SIG-M5 treated with dmso at 0.1 percent for 504 hours (cell line): ENCODE measurements around the gene DUS3L.

ENCODE experiments used
- DNase-seq: peaks from one replicate; lab custom pipeline; 2025; ENCODE audit not compliant: unreplicated experiment; lab: John Stamatoyannopoulos, UW

DUS3L gene

GRCh38 chr19:5822181-5822844, 31.4 kb upstream of the DUS3L start:
- DNase-seq, result no peak

DNA sequence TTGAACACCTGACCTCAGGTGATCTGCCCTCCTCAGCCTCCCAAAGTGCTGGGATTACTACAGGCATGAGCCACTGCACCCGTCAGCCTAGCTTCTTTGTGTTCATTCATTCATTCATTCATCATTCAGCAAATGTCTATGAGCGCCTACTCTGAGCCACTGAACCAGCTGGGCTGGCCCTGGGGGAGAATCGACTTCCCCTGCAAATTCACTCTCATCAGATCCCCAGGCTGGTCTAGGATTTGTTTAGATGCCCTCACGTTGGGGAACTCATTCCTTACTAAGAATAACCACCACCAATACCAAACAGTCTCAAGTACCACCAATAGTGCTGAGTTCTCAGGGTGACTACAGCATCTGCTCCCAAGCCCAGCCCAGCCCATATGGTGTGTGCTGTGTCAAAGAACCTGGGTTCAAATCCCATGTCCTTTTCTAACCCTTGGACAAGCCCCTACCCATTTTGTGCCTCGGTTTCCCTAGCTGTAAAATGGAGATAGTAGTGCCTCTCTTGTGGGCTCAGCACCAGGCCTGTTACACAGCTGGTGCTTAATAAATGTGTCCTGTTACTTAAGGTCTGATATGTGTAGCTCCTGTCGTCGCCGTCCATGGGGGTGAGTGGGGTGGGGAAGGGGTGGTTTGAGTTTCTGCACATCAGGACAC, 30.7 kb upstream of the DUS3L start:
- DNase-seq, result no peak

DNA sequence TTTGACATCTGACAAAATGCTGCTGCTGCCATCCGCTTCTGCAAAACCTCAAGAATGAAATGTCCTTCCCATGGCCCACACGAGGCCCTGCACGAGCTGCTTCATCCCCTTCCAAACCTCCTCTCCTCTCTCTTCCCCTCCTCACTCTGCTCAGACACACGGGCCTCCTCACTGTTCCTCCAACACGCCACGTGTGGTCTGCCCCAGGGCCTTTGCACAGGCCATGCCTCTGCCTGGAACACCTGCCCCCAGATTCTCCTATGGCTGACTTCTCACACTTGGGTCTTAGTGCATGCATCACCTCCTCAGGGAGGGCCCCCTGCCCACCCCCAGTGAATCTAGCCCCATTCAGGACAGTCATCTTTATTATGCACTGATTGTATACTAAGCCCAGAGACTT, 29.8 kb upstream of the DUS3L start:
- no peak for DNase-seq

DNA sequence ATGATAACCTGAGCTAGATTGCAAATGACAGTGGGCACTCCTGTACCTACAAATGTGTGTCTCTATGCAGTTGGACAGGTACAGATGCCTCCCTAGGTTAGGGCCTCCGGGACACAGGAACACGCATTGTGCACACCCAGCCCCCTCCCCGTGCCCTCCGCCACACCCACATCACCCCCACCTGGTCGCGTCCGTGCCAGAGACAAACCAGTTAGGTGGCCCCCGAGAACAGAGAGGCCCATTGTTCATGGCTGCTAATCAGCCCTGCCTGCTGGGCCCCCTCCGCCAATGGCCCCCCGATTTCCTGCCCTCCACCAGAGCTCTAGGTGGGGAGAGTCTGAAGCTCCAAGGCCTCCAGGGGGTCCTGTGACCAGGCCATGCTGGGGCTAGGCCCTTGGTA, 27.6 kb upstream of the DUS3L start:
- no peak for DNase-seq

DNA sequence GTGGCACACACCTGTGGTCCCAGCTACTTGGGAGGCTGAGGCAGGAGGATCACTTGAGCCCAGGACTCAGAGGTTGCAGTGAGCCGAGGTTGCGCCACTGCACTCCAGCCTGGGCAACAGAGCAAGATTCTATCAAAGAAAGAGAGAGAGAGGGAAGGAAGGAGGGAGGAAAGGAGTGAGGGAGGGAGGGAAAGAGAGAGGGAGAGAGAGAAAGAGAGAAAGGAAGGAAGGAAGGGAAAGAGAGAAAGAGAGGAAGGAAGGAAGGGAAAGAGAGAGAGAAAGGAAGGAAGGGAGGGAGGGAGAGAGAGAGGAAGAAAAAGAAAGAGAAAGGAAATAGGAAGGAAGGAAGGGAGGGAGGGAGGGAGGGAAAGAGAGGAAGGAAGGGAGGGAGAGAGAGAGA, 26.3 kb upstream of the DUS3L start:
- no peak for DNase-seq

DNA sequence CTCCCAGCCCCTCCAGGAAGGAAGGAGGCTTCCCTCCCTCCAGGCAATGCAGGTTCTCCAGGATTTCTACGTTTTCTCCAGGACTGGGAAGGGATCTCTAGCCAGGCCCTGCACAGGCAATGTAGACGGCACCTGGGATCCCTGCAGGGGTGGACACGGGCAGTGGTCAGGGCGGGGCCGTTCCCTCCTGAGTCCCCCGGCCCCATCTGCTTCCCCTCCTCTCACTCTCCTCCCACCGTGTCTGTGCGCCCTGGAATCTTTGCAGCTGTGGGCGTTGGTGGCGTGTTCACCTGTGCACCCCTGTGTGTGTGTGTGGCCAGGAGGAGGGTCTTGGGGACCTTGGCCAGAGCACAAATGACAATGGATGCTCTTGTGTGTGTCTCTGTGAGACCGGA, 23.9 kb upstream of the DUS3L start:
- DNase-seq, result no peak

DNA sequence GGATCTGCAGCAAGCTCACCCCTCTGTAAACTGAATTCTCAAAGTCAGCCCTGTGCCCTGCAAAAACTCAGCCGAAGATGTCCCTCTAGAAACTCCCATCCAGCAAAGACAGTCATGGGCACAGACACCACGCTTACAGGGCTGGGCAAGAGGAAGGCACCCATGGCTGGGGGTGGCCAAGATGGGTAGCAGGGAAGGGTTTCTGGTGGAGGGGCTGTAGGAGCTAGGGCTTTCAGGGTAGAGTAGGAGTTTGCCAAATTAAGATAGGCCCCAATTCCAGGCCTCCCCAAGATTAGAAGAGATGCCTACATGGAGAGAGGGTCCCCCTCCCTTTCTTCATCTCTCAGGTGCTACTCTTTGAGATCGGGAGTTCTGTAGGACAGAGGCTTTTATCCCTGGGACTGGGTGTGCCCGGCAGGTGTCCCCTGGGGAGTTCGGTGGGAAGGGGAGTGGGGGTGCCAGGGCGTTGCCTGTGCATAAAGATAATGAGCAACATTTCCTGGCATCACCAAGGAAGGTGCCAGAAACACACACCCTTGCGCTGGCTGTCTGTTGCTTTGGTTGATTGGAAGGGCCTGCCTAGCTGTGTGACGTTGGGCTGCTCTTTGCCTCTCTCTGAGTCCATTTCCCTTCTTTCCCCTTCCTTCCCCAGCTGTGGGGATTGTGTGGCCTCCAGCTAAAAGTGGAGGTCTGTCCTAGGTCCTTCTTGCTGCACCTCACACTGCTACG, 23.3 kb upstream of the DUS3L start:
- no peak for DNase-seq

GRCh38 chr19:5811117-5811516, 20.2 kb upstream of the DUS3L start:
- DNase-seq, result no peak

- no peak for DNase-seq
Observed at GRCh38 chr19:5809469-5809868, 18.5 kb upstream of the DUS3L start.

DNA sequence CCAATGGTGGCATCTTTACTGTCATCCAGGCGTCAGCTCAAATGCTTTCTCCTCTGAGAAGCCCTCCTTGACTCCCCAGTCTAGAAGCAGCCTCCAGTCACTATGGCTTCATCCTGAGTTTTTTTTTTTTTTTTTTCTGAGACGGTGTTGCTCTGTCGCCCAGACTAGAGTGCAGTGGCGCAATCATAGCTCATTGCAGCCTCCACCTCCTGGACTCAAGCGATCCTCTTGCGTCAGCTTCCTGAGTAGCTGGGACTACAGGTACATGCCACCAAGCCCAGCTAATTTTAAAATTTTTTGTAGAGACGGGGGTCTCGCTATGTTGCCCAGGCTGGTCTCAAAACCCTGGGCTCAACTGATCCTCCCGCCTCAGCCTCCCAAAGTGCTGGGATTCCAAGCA, 18.1 kb upstream of the DUS3L start:
- DNase-seq, result peak; percentile 50

DNA sequence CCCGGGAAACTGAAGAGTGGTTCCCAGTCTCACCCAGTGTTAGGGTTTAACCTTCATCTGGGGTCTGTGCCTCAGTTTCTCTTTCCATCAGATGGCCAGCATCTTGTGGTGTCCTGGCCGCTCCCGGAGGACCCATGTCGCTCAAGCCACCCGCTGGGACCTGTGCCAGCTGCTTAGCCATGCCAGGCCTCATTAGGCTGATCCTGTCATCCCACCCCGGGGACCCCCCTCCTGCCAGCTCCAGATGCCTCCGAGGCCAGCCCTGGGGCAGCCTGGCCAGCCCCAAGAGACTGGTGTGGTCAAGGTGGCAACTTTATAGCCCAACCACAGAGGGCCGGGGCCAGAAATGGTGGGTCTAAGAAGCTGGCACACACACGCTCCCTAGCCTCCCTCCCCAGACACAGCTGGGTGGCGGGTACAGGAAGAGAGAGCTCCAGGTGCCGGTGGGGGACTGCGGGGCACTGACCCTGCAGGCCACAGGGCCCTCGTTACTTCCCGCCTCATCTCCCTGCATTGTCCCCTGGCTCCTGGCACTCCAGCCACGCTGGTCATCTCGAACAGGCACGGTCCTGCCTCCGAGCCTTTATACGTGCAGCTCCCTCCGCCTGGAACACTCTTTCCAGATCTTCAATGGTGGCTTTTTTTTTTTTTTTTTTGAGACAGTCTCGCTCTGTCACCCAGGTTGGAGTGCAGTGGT, 17.3 kb upstream of the DUS3L start:
- DNase-seq, result no peak

DNA sequence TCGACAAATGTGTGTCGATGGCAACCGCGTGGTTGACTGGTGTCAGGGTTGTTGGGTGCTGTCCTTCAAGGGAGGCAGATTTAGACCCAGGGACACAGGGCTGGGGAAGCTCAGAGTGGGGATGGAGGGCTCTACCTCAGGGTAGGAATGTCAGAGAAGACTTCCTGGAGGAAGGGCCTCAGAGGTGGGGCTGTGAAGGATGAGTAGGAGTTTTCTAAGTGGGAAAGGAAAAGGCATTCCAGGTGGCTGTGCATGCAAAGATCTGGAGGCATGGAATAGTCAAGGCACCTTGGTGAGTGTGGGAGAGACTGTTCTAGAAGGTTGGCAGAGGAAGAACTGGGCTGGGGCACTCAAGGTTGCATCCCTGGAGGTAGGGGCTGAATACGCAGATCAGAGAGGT, 15.9 kb upstream of the DUS3L start:
- no peak for DNase-seq

GRCh38 chr19:5806133-5806489, 15.1 kb upstream of the DUS3L start:
- DNase-seq, result no peak

DNA sequence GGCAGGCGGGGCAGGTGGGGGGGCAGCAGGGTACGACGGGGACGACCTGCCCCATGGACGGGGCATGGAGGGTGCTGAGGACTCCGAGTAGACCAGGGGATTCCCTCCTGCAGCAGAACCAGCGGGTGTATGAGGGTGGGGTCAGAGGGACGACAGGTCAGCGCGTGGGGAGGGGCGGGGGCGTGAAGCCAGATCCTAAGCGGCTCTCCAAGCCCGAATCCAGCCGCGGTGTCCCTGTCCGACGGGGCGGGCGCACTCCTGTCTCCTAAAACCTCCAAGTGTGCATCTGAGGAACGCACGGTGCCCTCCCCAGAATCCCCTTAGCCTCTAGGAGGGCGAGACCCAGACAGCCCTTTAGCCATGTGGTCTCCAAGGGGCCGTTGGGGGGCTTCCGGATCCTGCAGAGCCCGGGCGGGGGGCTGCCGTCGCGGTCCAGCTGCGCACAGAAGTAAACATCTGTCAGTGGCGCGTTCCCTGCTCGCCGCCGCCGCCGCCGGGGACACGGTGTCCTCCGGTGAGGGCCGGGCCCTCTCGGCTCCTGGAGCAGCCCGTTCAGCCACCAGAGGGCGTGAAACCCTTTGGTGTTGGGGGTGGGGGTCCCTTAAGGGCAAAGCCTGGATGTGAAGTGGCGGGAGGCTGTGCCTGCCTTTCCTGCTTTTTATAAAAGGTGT, 14.6 kb upstream of the DUS3L start:
- DNase-seq, result peak; percentile 50

DNA sequence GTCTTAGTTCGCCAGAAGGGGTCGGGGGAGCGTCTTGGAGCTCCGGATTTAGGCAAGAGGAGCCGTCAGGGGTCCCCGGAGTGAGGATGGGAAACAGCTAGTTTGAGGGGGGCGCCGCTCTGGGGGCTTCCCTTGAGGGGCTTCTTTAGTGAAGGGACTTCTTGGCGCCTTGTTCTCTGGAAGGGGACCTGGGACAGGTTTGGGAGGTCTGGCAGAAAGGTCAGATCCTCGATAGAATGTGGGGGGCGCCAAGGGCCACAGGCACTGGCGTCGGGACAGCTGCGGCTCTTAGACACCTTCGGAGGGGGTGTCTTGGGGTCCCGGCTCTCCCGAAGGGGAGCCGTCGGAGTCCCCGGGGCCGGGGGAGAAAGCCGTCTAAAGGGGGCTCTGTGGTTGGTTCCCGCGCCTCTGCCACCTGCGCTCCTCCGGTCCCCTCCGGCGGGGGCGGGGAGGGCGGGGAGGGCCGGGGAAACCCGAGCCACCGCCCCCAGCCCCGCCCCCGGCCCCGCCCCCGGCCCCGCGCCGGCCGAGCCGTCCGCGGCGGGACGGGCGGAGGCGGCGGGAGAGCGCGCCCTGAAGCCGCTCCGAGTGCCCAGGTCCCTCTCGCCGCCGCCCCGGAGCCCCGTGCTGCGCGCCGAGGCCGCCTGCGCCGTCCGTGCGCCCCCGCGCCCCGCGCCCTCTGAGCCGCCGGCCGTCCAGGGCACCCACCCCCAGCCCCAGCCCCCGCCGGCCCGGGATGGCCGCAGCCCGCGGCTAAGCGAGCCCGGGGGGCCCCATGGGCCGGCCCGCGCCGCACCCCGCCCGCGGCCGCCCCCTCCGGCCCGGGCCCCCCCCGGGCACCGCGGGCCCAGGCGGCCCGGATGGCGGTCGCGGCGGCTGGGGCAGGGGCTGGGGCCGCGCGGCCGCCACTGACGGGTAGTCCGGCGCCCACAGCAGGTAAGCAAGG, 13.8 kb upstream of the DUS3L start, which contains the start of gene NRTN:
Gene NRTN (plus strand): TSS at position 552 of the 946 bp plus-strand sequence. CDS start 19,099 bp downstream, outside the sequence.
- DNase-seq, result no peak

- peak; percentile 85 for DNase-seq
Observed at GRCh38 chr19:5803752-5804515, 13.0 kb upstream of the DUS3L start.

DNA sequence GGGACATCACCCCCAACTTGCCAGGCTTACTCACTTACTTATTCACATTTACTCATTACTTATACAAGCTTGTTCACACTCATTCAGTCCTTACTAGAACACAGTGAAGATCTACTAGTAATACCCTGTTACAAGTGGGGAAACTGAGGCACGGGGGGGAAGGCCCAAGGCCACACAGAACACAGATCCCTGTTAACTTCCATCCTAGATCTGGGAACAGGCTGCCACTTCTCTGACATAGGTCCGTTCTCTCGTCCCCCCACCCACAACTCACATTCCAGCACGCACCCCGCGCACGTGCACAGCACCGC, 12.4 kb upstream of the DUS3L start:
- DNase-seq, result no peak

- no peak for DNase-seq
Observed at GRCh38 chr19:5801796-5802619, 11.0 kb upstream of the DUS3L start.
